Stomach smooth muscle (tissue), 2 donors: ENCODE measurements around the gene ANKRD30BL.
"Not testable (repeated sequence)": the region's sequence is repeated elsewhere in the genome, so short reads cannot be mapped to it uniquely, and the experiment has no call there.

ENCODE experiments used
- H3K27ac ChIP-seq: one replicate; pipeline ENCODE4 v1.7.0; 2013; ENCODE audit warnings: mild to moderate bottlenecking, low read length, inconsistent platforms
- H3K27me3 ChIP-seq, 2 donors: one replicate each; pipeline ENCODE4 v1.7.0; 2013; ENCODE audit warnings: low read length in 2 of 2; ENCODE audit not compliant: insufficient read depth in 2 of 2, control insufficient read depth in 1 of 2
- H3K36me3 ChIP-seq, 2 donors: one replicate each; pipeline ENCODE4 v1.7.0; 2013; ENCODE audit warnings: low read length in 2 of 2; ENCODE audit not compliant: control insufficient read depth in 2 of 2, insufficient read depth in 2 of 2
- H3K4me1 ChIP-seq: one replicate; pipeline ENCODE4 v1.7.0; 2013; ENCODE audit warnings: low read length; ENCODE audit not compliant: control insufficient read depth, insufficient read depth
- H3K4me3 ChIP-seq, 2 donors: one replicate each; pipeline ENCODE4 v1.7.0; 2013; ENCODE audit warnings: low read length in 2 of 2
- H3K9ac ChIP-seq, 2 donors: one replicate each; pipeline ENCODE4 v1.7.0; 2013; ENCODE audit warnings: low read length in 2 of 2, mild to moderate bottlenecking in 1 of 2
- H3K9me3 ChIP-seq, 2 donors: one replicate each; pipeline ENCODE4 v1.7.0; 2013; ENCODE audit warnings: low read length in 2 of 2; ENCODE audit not compliant: control insufficient read depth in 2 of 2
- donor health status: healthy.
- donor health status: Pancreatic carcinoma.

ANKRD30BL gene

GRCh38 chr2:132161161-132162124 is at the start of gene ANKRD30BL:
TSS of gene ANKRD30BL (minus strand) at chr2:132161952. CDS start at chr2:132161705, 247 bp downstream.
- not testable (repeated sequence) for H3K27me3 ChIP-seq, H3K36me3 ChIP-seq, H3K9ac ChIP-seq, H3K4me3 ChIP-seq, H3K4me1 ChIP-seq, H3K27ac ChIP-seq, H3K9me3 ChIP-seq

GRCh38 chr2:132202866-132203265 is 41.1 kb upstream of the ANKRD30BL start:
- not testable (repeated sequence) for H3K36me3 ChIP-seq, H3K4me3 ChIP-seq, H3K4me1 ChIP-seq, H3K27me3 ChIP-seq, H3K9ac ChIP-seq, H3K9me3 ChIP-seq, H3K27ac ChIP-seq

- H3K27me3 ChIP-seq, H3K4me1 ChIP-seq, H3K9ac ChIP-seq, H3K4me3 ChIP-seq, H3K36me3 ChIP-seq, H3K27ac ChIP-seq, H3K9me3 ChIP-seq: not testable (repeated sequence)
Measured at GRCh38 chr2:132192854-132193253, 31.1 kb upstream of the ANKRD30BL start.

- not testable (repeated sequence) for H3K4me1 ChIP-seq, H3K9me3 ChIP-seq, H3K36me3 ChIP-seq, H3K4me3 ChIP-seq, H3K9ac ChIP-seq, H3K27me3 ChIP-seq, H3K27ac ChIP-seq
Measured at GRCh38 chr2:132167100-132167499, 5.3 kb upstream of the ANKRD30BL start.

- not testable (repeated sequence) for H3K36me3 ChIP-seq, H3K4me1 ChIP-seq, H3K27me3 ChIP-seq, H3K4me3 ChIP-seq, H3K9ac ChIP-seq, H3K9me3 ChIP-seq, H3K27ac ChIP-seq
Measured at GRCh38 chr2:132162125-132162660, 441 bp upstream of the ANKRD30BL start.

- not testable (repeated sequence) for H3K4me1 ChIP-seq, H3K4me3 ChIP-seq, H3K9me3 ChIP-seq, H3K27ac ChIP-seq, H3K9ac ChIP-seq, H3K36me3 ChIP-seq, H3K27me3 ChIP-seq
Measured at GRCh38 chr2:132146774-132147173, 15.0 kb downstream of the ANKRD30BL start.
